Measurements from ENCODE around the gene KAZN.

DNA sequence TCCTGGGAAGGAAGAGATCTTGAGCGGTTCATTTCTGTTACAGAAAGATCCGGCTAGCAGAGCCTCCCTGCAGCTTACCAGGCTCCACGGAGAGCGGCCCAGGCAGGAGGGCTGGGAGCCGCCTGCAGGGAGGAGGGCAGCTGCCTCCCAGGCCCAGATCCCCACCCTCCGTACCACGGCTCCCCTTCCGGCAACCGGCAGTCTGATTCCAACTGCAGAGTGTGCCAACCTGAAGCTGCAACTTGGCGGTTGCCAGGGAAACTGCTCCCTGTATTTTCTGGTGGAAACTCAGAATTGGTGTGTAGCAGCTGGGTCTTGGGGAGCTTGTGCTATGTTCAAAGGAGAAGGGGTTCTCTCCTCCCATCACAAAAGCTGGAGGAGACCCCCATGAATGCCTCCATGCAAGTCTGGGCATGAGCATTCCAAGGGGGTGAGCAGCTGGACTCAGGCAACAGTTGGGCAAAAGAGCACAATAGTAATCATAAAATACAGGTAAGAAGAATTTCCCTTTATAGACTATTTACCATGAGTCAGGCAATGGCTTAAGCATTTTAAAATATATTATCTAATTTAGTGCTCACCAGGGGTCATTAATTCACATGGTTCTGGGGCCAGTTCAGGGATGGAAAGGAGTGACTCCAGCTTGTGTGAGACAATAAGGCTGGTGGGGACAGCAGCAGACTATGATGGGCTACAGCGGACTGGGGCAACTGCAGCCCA, 46.1 kb upstream of the KAZN start:
- TF ChIP-seq, protein P1, sequence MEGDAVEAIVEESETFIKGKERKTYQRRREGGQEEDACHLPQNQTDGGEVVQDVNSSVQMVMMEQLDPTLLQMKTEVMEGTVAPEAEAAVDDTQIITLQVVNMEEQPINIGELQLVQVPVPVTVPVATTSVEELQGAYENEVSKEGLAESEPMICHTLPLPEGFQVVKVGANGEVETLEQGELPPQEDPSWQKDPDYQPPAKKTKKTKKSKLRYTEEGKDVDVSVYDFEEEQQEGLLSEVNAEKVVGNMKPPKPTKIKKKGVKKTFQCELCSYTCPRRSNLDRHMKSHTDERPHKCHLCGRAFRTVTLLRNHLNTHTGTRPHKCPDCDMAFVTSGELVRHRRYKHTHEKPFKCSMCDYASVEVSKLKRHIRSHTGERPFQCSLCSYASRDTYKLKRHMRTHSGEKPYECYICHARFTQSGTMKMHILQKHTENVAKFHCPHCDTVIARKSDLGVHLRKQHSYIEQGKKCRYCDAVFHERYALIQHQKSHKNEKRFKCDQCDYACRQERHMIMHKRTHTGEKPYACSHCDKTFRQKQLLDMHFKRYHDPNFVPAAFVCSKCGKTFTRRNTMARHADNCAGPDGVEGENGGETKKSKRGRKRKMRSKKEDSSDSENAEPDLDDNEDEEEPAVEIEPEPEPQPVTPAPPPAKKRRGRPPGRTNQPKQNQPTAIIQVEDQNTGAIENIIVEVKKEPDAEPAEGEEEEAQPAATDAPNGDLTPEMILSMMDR (IDR thresholded peaks at IDR 0.05) = no peak
- TF ChIP-seq POLR2AphosphoS5 (IDR thresholded peaks at IDR 0.05) (no peak), POLR2A (IDR thresholded peaks at IDR 0.05) (no peak), EP300 (IDR thresholded peaks at IDR 0.05) (no peak)
